Panc1 (cell line): Measurements from ENCODE around the gene AVL9. TPM values are rescaled to one million over a fixed set of nuclear protein-coding genes. Genes with fewer than 3 reads are reported as not detected.
"Not testable (repeated sequence)": the region's sequence is repeated elsewhere in the genome, so short reads cannot be mapped to it uniquely, and the experiment has no call there.

ENCODE experiments used
- ATAC-seq: fragments of 200-7000 bp; cut with Tn5 transposase; 2 replicates; pipeline ENCODE4 v1.9.1; 2020; ENCODE audit warnings: mild to moderate bottlenecking, moderate library complexity
- BruUV-seq: library from RNA; stranded (reverse); fragments of 400-500 nt; replicated peaks from 2 replicates; lab custom pipeline; 2021; lab: Mats Ljungman, UMichigan
- CTCF ChIA-PET: fragments of 300-600 bp; sonication (Branson Sonifier 250); formaldehyde crosslinking; loops from one replicate; lab custom pipeline; 2022; ENCODE audit warnings: antibody characterized with exemption; lab: Charles Lee
- POLR2A ChIA-PET: fragments of 300-600 bp; sonication (Branson Sonifier 250); formaldehyde crosslinking; loops from one replicate; lab custom pipeline; 2022; ENCODE audit warnings: antibody characterized with exemption; lab: Charles Lee
- DNase-seq: peaks from one replicate; pipeline ENCODE4 v3.0.0-alpha.2; 2010; ENCODE audit warnings: low read depth, low spot score
- H3K27ac ChIP-seq: 2 replicates; pipeline ENCODE4 v1.5.1; 2011; ENCODE audit warnings: mild to moderate bottlenecking, low read length, inconsistent platforms
- H3K27me3 ChIP-seq: fragments of 200-500 bp; sonication (Bioruptor generic); 2 replicates; pipeline ENCODE4 v1.6.0; 2014; ENCODE audit warnings: low read length, inconsistent platforms; ENCODE audit not compliant: control insufficient read depth, insufficient read depth
- H3K36me3 ChIP-seq: fragments of 200-500 bp; sonication (Bioruptor generic); 2 replicates; pipeline ENCODE4 v1.5.1; 2014; ENCODE audit warnings: inconsistent platforms, mild to moderate bottlenecking, low read length, moderate library complexity; ENCODE audit not compliant: control insufficient read depth, insufficient read depth
- H3K4me1 ChIP-seq: 2 replicates; pipeline ENCODE4 v1.5.1; 2011; ENCODE audit warnings: inconsistent platforms, mild to moderate bottlenecking, low read length, moderate library complexity; ENCODE audit not compliant: control insufficient read depth, insufficient read depth
- H3K4me3 ChIP-seq, 2 experiments: 2 replicates each; pipeline ENCODE4 v1.5.1; 2011 to 2012; ENCODE audit warnings: low read depth in 2 of 2, low read length in 2 of 2, mild to moderate bottlenecking in 2 of 2, inconsistent platforms in 1 of 2, moderate library complexity in 1 of 2
- H3K9me3 ChIP-seq: fragments of 200-500 bp; sonication (Bioruptor generic); 2 replicates; pipeline ENCODE4 v1.5.1; 2014; ENCODE audit warnings: low read depth, mild to moderate bottlenecking, inconsistent platforms, low read length, moderate library complexity; ENCODE audit not compliant: control insufficient read depth, insufficient read depth
- CTCF ChIP-seq: fragments of 450-650 bp; IDR thresholded peaks from 2 replicates; pipeline ENCODE4 v1.5.1; 2017; ENCODE audit warnings: mild to moderate bottlenecking
- POLR2AphosphoS5 ChIP-seq: IDR thresholded peaks from 2 replicates; pipeline ENCODE4 v1.6.1; 2012; ENCODE audit warnings: mild to moderate bottlenecking, low read depth, low read length, moderate library complexity
- REST ChIP-seq, 2 experiments: IDR thresholded peaks; 2 replicates each; pipeline ENCODE4 v1.6.1; 2011 to 2012; ENCODE audit warnings: low read depth in 2 of 2, control low read depth in 1 of 2, low read length in 1 of 2, mild to moderate bottlenecking in 1 of 2, moderate library complexity in 1 of 2; ENCODE audit not compliant: insufficient read depth in 1 of 2
- SIN3A ChIP-seq: IDR thresholded peaks from 2 replicates; pipeline ENCODE4 v1.6.1; 2012; ENCODE audit warnings: low read depth, mild to moderate bottlenecking, low read length, moderate library complexity, borderline replicate concordance; ENCODE audit not compliant: insufficient read depth
- TCF7L2 ChIP-seq: IDR thresholded peaks from 2 replicates; pipeline ENCODE4 v1.6.1; 2011; ENCODE audit warnings: mild to moderate bottlenecking, low read depth, low read length, inconsistent platforms
- in situ Hi-C: cut with HindIII; loops from 2 replicates; pipeline ENCODE4 v1.10.0; 2016; ENCODE audit warnings: low sequenced_read_pairs, low pct_unique_long_range_greater_than_20kb
- intact Hi-C: fragments of 100-400 bp; cut with micrococcal nuclease; formaldehyde crosslinking; loops from one replicate; pipeline ENCODE4 v1.10.0; 2022; ENCODE audit not compliant: unreplicated experiment
- total RNA-seq: library from RNA; stranded (reverse); gene quantifications from one replicate; pipeline ENCODE4 v1.2.1, GENCODE V29; 2021; ENCODE audit not compliant: unreplicated experiment

The AVL9 gene
- total RNA-seq, 1 experiment from 2014 or later: 66.6 TPM

- Histone ChIP-seq H3K4me1 (no peaks in the 10 kb centered on the region; the same call in 1 of the 2 replicates), H3K27ac (no peak overlapping the region), H3K9me3 (no peaks in the 10 kb centered on the region), H3K36me3 (no peaks in the 10 kb centered on the region), H3K4me3 (no peak overlapping the region), H3K27me3 (no peaks in the 10 kb centered on the region)
- no TSS peak for BruUV-seq
- DNase-seq (no peak), ATAC-seq (peak; percentile 64; the same call in 1 of the 2 replicates)
- CTCF ChIA-PET: no interaction called here
- POLR2A ChIA-PET: no interaction called here
- intact Hi-C loops: no loop called here
- in situ Hi-C loops: no loop called here
- TF ChIP-seq SIN3A: no peak
- TF ChIP-seq POLR2AphosphoS5: no peak
- TF ChIP-seq TCF7L2: no peak
- TF ChIP-seq REST (IDR thresholded peaks at IDR 0.05; ENCODE audit: insufficient read depth in 1 of 2, low read depth in 2 of 2, low read length in 1 of 2): no peak
- no peak for TF ChIP-seq CTCF
These were observed 123.7 kb downstream of the AVL9 start for GRCh38 chr7:32618987-32619386.

- in situ Hi-C loops, BruUV-seq, H3K27ac ChIP-seq, H3K4me1 ChIP-seq, CTCF ChIA-PET, H3K9me3 ChIP-seq, ATAC-seq, H3K27me3 ChIP-seq, H3K4me3 ChIP-seq, POLR2A ChIA-PET, H3K36me3 ChIP-seq, intact Hi-C loops, DNase-seq: not testable (repeated sequence)
These were observed 124.1 kb downstream of the AVL9 start for GRCh38 chr7:32619416-32619815.

GRCh38 chr7:32631021-32631420, 135.7 kb downstream of the AVL9 start:
- no peaks in the 10 kb centered on the region for H3K4me1 ChIP-seq
- no peak overlapping the region for H3K4me3 ChIP-seq
- ChIA-PET POLR2A (no interaction called here), CTCF (no interaction called here)
- ATAC-seq (no peak), DNase-seq (no peak)
- no peaks in the 10 kb centered on the region for H3K27me3 ChIP-seq
- no peaks in the 10 kb centered on the region; the same call in 1 of the 2 replicates for H3K36me3 ChIP-seq
- H3K27ac ChIP-seq: no peak overlapping the region
- TF ChIP-seq CTCF: no peak
- no peak for TF ChIP-seq TCF7L2
- no peak for TF ChIP-seq SIN3A
- TF ChIP-seq POLR2AphosphoS5: no peak
- TF ChIP-seq REST (IDR thresholded peaks at IDR 0.05; ENCODE audit: insufficient read depth in 1 of 2, low read depth in 2 of 2, low read length in 1 of 2): no peak
- in situ Hi-C loops (no loop called here), intact Hi-C loops (no loop called here)
- BruUV-seq: no TSS peak
- H3K9me3 ChIP-seq: no peaks in the 10 kb centered on the region
